SK-N-SH treated with all-trans-retinoic acid at 6 μM for 48 hours (cell line): ENCODE measurements around the gene DHX38.

ENCODE experiments used
- ARNTL ChIP-seq: fragments of 450-650 bp; formaldehyde crosslinking; IDR thresholded peaks from 2 replicates; pipeline ENCODE4 v1.5.0; 2020; ENCODE audit warnings: low read depth, mild to moderate bottlenecking, moderate library complexity, borderline replicate concordance
- CSRNP3 ChIP-seq: fragments of 250-450 bp; sonication (Bioruptor Pico); IDR thresholded peaks from 2 replicates; pipeline ENCODE4 v1.5.1; 2021; ENCODE audit warnings: mild to moderate bottlenecking, moderate library complexity
- PATZ1 ChIP-seq: fragments of 250-450 bp; sonication (Bioruptor Pico); IDR thresholded peaks from 2 replicates; pipeline ENCODE4 v1.8.0; 2020; ENCODE audit warnings: mild to moderate bottlenecking, moderate library complexity, borderline replicate concordance
- RARB ChIP-seq: fragments of 250-450 bp; sonication (Bioruptor Pico); IDR thresholded peaks from 2 replicates; pipeline ENCODE4 v1.8.0; 2021; ENCODE audit warnings: mild to moderate bottlenecking, moderate library complexity
- TSHZ2 ChIP-seq: fragments of 250-450 bp; sonication (Bioruptor Pico); IDR thresholded peaks from 2 replicates; pipeline ENCODE4 v1.5.0; 2020; ENCODE audit warnings: mild to moderate bottlenecking, moderate library complexity
- ZFP3 ChIP-seq: fragments of 250-450 bp; sonication (Bioruptor Pico); IDR thresholded peaks from 2 replicates; pipeline ENCODE4 v1.5.0; 2020; ENCODE audit warnings: mild to moderate bottlenecking, moderate library complexity
- ZFP30 ChIP-seq: fragments of 450-650 bp; formaldehyde crosslinking; IDR thresholded peaks from 2 replicates; pipeline ENCODE4 v1.5.0; 2022; ENCODE audit warnings: mild to moderate bottlenecking, moderate library complexity

- TF ChIP-seq PATZ1 (no peak), TSHZ2 (CRISPR knock-in tag) (no peak), ARNTL (CRISPR knock-in tag) (no peak), ZFP30 (CRISPR knock-in tag) (no peak), ZFP3 (CRISPR knock-in tag) (no peak), CSRNP3 (CRISPR knock-in tag) (no peak), RARB (CRISPR knock-in tag) (no peak)
Observed at GRCh38 chr16:72137380-72138063, 43.9 kb downstream of the DHX38 start.
